ENCODE data around the gene IL5RA.

IL5RA gene

GRCh38 chr3:3110299-3110630, at the start of gene IL5RA:
IL5RA (minus strand) TSS chr3:3110374; CDS start chr3:3104984, 5,390 bp downstream.
- no peak for DNase-seq

- no peak for DNase-seq
Observed at GRCh38 chr3:3157484-3157883, 47.3 kb upstream of the IL5RA start.

- no peak for DNase-seq
Observed at GRCh38 chr3:3154879-3155610, 44.9 kb upstream of the IL5RA start.

- no peak for DNase-seq
Observed at GRCh38 chr3:3151513-3151912, 41.3 kb upstream of the IL5RA start.

GRCh38 chr3:3149560-3149959, 39.4 kb upstream of the IL5RA start:
- DNase-seq: no peak

GRCh38 chr3:3145831-3146230, 35.7 kb upstream of the IL5RA start:
- no peak for DNase-seq

GRCh38 chr3:3141939-3142338, 31.8 kb upstream of the IL5RA start:
- no peak for DNase-seq

- DNase-seq: no peak
Observed at GRCh38 chr3:3137526-3137925, 27.4 kb upstream of the IL5RA start.

GRCh38 chr3:3134750-3135448, 24.7 kb upstream of the IL5RA start:
- no peak for DNase-seq

GRCh38 chr3:3133500-3133899, 23.3 kb upstream of the IL5RA start:
- no peak for DNase-seq

- DNase-seq: no peak
Observed at GRCh38 chr3:3129579-3129978, 19.4 kb upstream of the IL5RA start.

- DNase-seq: peak; percentile 19 to 31
Observed at GRCh38 chr3:3127432-3128010, 17.3 kb upstream of the IL5RA start.

- DNase-seq: peak; percentile 95 to 99
Observed at GRCh38 chr3:3126477-3127431, 16.6 kb upstream of the IL5RA start, which contains the start of gene TRNT1. TRNT1 (plus strand) TSS chr3:3126940; CDS start chr3:3129041, 2,101 bp downstream.

- DNase-seq: no peak
Observed at GRCh38 chr3:3125977-3126376, 15.8 kb upstream of the IL5RA start.

GRCh38 chr3:3119393-3119851, 9.2 kb upstream of the IL5RA start:
- DNase-seq: no peak

- DNase-seq: no peak
Observed at GRCh38 chr3:3117651-3118050, 7.5 kb upstream of the IL5RA start.

GRCh38 chr3:3113042-3113709, 3.0 kb upstream of the IL5RA start:
- DNase-seq: no peak

- DNase-seq: no peak
Observed at GRCh38 chr3:3110749-3111361, 681 bp upstream of the IL5RA start.

- no peak for DNase-seq
Observed at GRCh38 chr3:3109407-3110298, 521 bp downstream of the IL5RA start.

- DNase-seq: no peak
Observed at GRCh38 chr3:3107858-3108257, 2.3 kb downstream of the IL5RA start.

GRCh38 chr3:3107181-3107580, 3.0 kb downstream of the IL5RA start:
- no peak for DNase-seq

Data from stimulated activated CD4-positive, alpha-beta T cell treated with anti-CD3 and anti-CD28 coated beads, Interleukin-4, amount 100 ng/mL, for 4 hours (primary cell).